ENCODE data around the gene TSHZ3. TPM values are rescaled to one million over a fixed set of nuclear protein-coding genes. Genes with fewer than 3 reads are reported as not detected.

Gene TSHZ3
- total RNA-seq, 1 experiment from 2014 or later = 3.2 TPM

- Histone ChIP-seq H3K23me2 (ENCODE audit: insufficient read length, low read depth, low read length, poor library complexity, severe bottlenecking) (no peaks in the 10 kb centered on the region), H2AFZ (ENCODE audit: low read length) (no peak overlapping the region), H3K27me3 (ENCODE audit: insufficient read depth, low read length) (no peaks in the 10 kb centered on the region), H2BK20ac (ENCODE audit: low read depth, low read length, poor library complexity, severe bottlenecking) (no peak overlapping the region), H3K9ac (ENCODE audit: extremely low read depth, insufficient read length, low read length) (no peak overlapping the region), H3K14ac (ENCODE audit: insufficient read depth, low read length) (no peak overlapping the region), H4K20me1 (ENCODE audit: control insufficient read depth, insufficient read depth, insufficient read length) (no peaks in the 10 kb centered on the region), H3K18ac (ENCODE audit: insufficient read length, low read depth, low read length) (no peak overlapping the region), H2BK15ac (ENCODE audit: low read depth, low read length) (no peak overlapping the region), H3K79me2 (ENCODE audit: insufficient read depth, low read length) (peaks cover 3% of the 10 kb centered on the region; the same call in 1 of the 2 replicates), H2BK12ac (ENCODE audit: insufficient read length, low read depth, low read length) (no peak overlapping the region), H3T11ph (ENCODE audit: low read length) (no peak overlapping the region), H3K4me2 (ENCODE audit: insufficient read depth, insufficient read length, low read length) (no peak overlapping the region), H3K4me1 (ENCODE audit: insufficient read depth, low read length) (no peaks in the 10 kb centered on the region; the same call in 1 of the 2 replicates), H3K23ac (ENCODE audit: insufficient read length, low read depth, low read length) (no peak overlapping the region), H3K27ac (ENCODE audit: insufficient read length, low read depth, low read length) (no peak overlapping the region), H2AK5ac (ENCODE audit: insufficient read length, low read length) (no peak overlapping the region), H2BK5ac (ENCODE audit: insufficient read length, low read length) (no peak overlapping the region), H4K91ac (ENCODE audit: insufficient read length, low read depth, low read length) (no peak overlapping the region), H3K56ac (ENCODE audit: insufficient read length, low read depth, low read length) (no peak overlapping the region), H4K8ac (replicated peaks; ENCODE audit: insufficient read length, low read depth, low read length) (no peak overlapping the region), H4K5ac (ENCODE audit: insufficient read length, low read depth, low read length) (no peak overlapping the region), H3K4ac (ENCODE audit: low read depth, low read length) (no peak overlapping the region), H3K9me3 (ENCODE audit: control insufficient read depth, low read depth, low read length) (no peaks in the 10 kb centered on the region), H2BK120ac (ENCODE audit: low read depth, low read length, poor library complexity, severe bottlenecking) (no peak overlapping the region), H3K79me1 (ENCODE audit: insufficient read depth, low read depth, low read length, poor library complexity, severe bottlenecking) (no peaks in the 10 kb centered on the region)
- no peaks in the 10 kb centered on the region for H3K9me3 Mint-ChIP-seq
- H3K27me3 Mint-ChIP-seq (ENCODE audit: low read depth) = no peaks in the 10 kb centered on the region; the same call in 1 of the 2 replicates
- H3K36me3 Mint-ChIP-seq (ENCODE audit: insufficient read depth in 1 of 3, low read depth in 3 of 3) = no peaks in the 10 kb centered on the region
- no CpG with 5 or more reads among the region's 28 CpGs for WGBS (ENCODE audit: extremely low coverage, insufficient read length, low lambda C conversion rate)
- TF ChIP-seq CTCF (conservative IDR thresholded peaks at IDR 0.05) = no peak
- H3K4me3 Mint-ChIP-seq = no peak overlapping the region
- DNase-seq = no peak
- H3K4me1 Mint-ChIP-seq = peaks cover 2 to 4% of the 10 kb centered on the region in 2 experiments; a peak in 3 of 4 replicates
- H3K27ac Mint-ChIP-seq = no peak overlapping the region; a peak in 2 of 7 replicates
These were observed 43.1 kb downstream of the TSHZ3 start for GRCh38 chr19:31306006-31306753.
